PC-3 (cell line): ENCODE data around the gene NEFH. TPM values are rescaled to one million over a fixed set of nuclear protein-coding genes. Genes with fewer than 3 reads are reported as not detected.

Experiments
- ATAC-seq: fragments of 200-7000 bp; cut with Tn5 transposase; 2 replicates; pipeline ENCODE4 v1.9.1; 2020; ENCODE audit warnings: mild to moderate bottlenecking, moderate library complexity
- BruUV-seq: library from RNA; stranded (reverse); fragments of 400-500 nt; replicated peaks from 2 replicates; lab custom pipeline; 2021; lab: Mats Ljungman, UMichigan
- CTCF ChIA-PET: fragments of 300-600 bp; sonication (Branson Sonifier 250); formaldehyde crosslinking; loops from one replicate; lab custom pipeline; 2022; ENCODE audit warnings: antibody characterized with exemption; lab: Charles Lee
- POLR2A ChIA-PET: fragments of 300-600 bp; sonication (Branson Sonifier 250); formaldehyde crosslinking; loops from one replicate; lab custom pipeline; 2022; ENCODE audit warnings: antibody characterized with exemption; ENCODE audit not compliant: unreplicated experiment; lab: Charles Lee
- DNase-seq: peaks from one replicate; pipeline ENCODE4 v3.0.0-alpha.2; 2015
- H2AFZ ChIP-seq: fragments of 300-600 bp; sonication (generic); 2 replicates; pipeline ENCODE4 v1.6.0; 2016; ENCODE audit warnings: antibody characterized with exemption, low read length
- H3F3A ChIP-seq: fragments of 300-600 bp; sonication (generic); one replicate; pipeline ENCODE4 v1.6.0; 2017; ENCODE audit warnings: antibody characterized with exemption, low read length, control low read depth, mild to moderate bottlenecking; ENCODE audit not compliant: unreplicated experiment
- H3K27ac ChIP-seq: fragments of 300-600 bp; sonication (generic); 2 replicates; pipeline ENCODE4 v1.5.1; 2016; ENCODE audit warnings: mild to moderate bottlenecking, low read length
- H3K27me3 ChIP-seq: fragments of 300-600 bp; sonication (generic); 2 replicates; pipeline ENCODE4 v1.6.1; 2016; ENCODE audit warnings: low read length, mixed read lengths
- H3K36me3 ChIP-seq: fragments of 300-600 bp; sonication (generic); 2 replicates; pipeline ENCODE4 v1.6.1; 2016; ENCODE audit warnings: low read depth, mixed run types, low read length, mixed read lengths
- H3K4me1 ChIP-seq: fragments of 300-600 bp; sonication (generic); 2 replicates; pipeline ENCODE4 v1.5.1; 2016; ENCODE audit warnings: low read length; ENCODE audit not compliant: insufficient read depth
- H3K4me2 ChIP-seq: fragments of 300-600 bp; sonication (generic); 2 replicates; pipeline ENCODE4 v1.6.0; 2016; ENCODE audit warnings: low read length
- H3K4me3 ChIP-seq: fragments of 300-600 bp; sonication (generic); 2 replicates; pipeline ENCODE4 v1.5.1; 2016; ENCODE audit warnings: mild to moderate bottlenecking, low read length, mixed read lengths
- H3K79me2 ChIP-seq: fragments of 300-600 bp; sonication (generic); 2 replicates; pipeline ENCODE4 v1.6.1; 2017; ENCODE audit warnings: low read length, mixed read lengths
- H3K9ac ChIP-seq: fragments of 300-600 bp; sonication (generic); 2 replicates; pipeline ENCODE4 v1.6.0; 2016; ENCODE audit warnings: mild to moderate bottlenecking, low read length
- H3K9me2 ChIP-seq: fragments of 300-600 bp; sonication (generic); replicated peaks from 2 replicates; pipeline ENCODE4 v1.6.1; 2016; ENCODE audit warnings: mixed run types, low read length, mixed read lengths
- H3K9me3 ChIP-seq: fragments of 300-600 bp; sonication (generic); 2 replicates; pipeline ENCODE4 v1.6.1; 2016; ENCODE audit warnings: low read length, mixed read lengths
- H4K20me1 ChIP-seq: fragments of 300-600 bp; sonication (generic); 2 replicates; pipeline ENCODE4 v1.6.1; 2016; ENCODE audit warnings: low read length, mixed read lengths
- CTCF ChIP-seq: fragments of 300-600 bp; sonication (generic); conservative IDR thresholded peaks from 2 replicates; pipeline ENCODE4 v1.5.1; 2017; ENCODE audit warnings: antibody characterized with exemption, low read depth, mild to moderate bottlenecking, low read length
- EZH2 ChIP-seq: fragments of 300-600 bp; sonication (generic); IDR thresholded peaks from one replicate; pipeline ENCODE4 v1.6.1; 2017; ENCODE audit warnings: antibody characterized with exemption, mild to moderate bottlenecking, low read length; ENCODE audit not compliant: unreplicated experiment
- EZH2phosphoT487 ChIP-seq: fragments of 300-600 bp; sonication (generic); IDR thresholded peaks from 2 replicates; pipeline ENCODE4 v1.6.1; 2018; ENCODE audit warnings: mild to moderate bottlenecking, antibody characterized with exemption, low read length, borderline replicate concordance
- intact Hi-C: fragments of 100-400 bp; cut with micrococcal nuclease; formaldehyde crosslinking; loops from 2 replicates; pipeline ENCODE4 v1.9.0; 2023
- total RNA-seq: library from RNA; depleted of rRNA; stranded (reverse); fragments of >200 nt; gene quantifications from 2 replicates; pipeline ENCODE4 v1.2.3, GENCODE V29; 2014

Gene NEFH
- total RNA-seq, 1 experiment from 2014 or later = not detected

DNA sequence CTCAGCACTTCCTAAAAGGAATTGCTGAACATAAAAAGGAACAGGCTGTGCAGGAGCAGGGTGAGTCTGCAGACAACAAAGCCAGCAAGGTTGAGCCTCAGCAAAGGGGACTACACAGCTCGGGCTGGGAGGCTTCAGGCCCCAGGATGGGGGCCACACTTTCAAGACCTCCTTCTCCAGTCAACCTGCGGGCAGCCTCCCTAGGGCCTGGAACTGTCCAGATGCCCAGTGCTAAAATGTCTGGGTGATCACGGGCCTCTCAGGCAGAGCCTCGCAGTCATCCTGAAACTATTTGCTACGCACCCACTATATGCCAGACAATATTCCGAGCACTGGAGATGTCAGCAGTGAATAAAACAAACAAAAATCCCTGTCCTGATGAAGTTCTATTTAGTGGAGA lies 3.9 kb upstream of the NEFH start:
- ATAC-seq = no peak
- H3K27me3 ChIP-seq = 0 out of 2 replicates have a peak, but pooled peaks cover 3% of the 10 kb centered on the region

GRCh38 chr22:29477723-29478318 lies 2.2 kb upstream of the NEFH start:
- POLR2A ChIA-PET = no interaction called here
- no peak for DNase-seq
- no TSS peak for BruUV-seq
- no peaks in the 10 kb centered on the region for H3F3A ChIP-seq
- H3K4me2 ChIP-seq = no peak overlapping the region
- no peak for ATAC-seq
- no peak overlapping the region for H3K4me3 ChIP-seq
- H3K9ac ChIP-seq = no peak overlapping the region
- H3K36me3 ChIP-seq = no peaks in the 10 kb centered on the region
- no peak overlapping the region for H3K27ac ChIP-seq
- no peak for TF ChIP-seq CTCF
- TF ChIP-seq EZH2phosphoT487 = no peak
- TF ChIP-seq EZH2 = no peak
- CTCF ChIA-PET = no interaction called here
- H3K9me3 ChIP-seq = no peaks in the 10 kb centered on the region
- 0 out of 2 replicates have a peak, but pooled peaks cover 3% of the 10 kb centered on the region for H3K27me3 ChIP-seq
- H3K9me2 ChIP-seq = no peaks in the 10 kb centered on the region
- H2AFZ ChIP-seq = no peak overlapping the region
- intact Hi-C loops = no loop called here
- no peaks in the 10 kb centered on the region for H4K20me1 ChIP-seq
- H3K79me2 ChIP-seq = no peaks in the 10 kb centered on the region
- H3K4me1 ChIP-seq = no peaks in the 10 kb centered on the region

More for the DNA sequence above, 3.9 kb upstream of the NEFH start:
- intact Hi-C loops = no loop called here
- ChIA-PET CTCF (no interaction called here), POLR2A (no interaction called here)
- no peak overlapping the region for H3K9ac ChIP-seq
- no peaks in the 10 kb centered on the region for H3K36me3 ChIP-seq
- no peaks in the 10 kb centered on the region for H3K9me3 ChIP-seq
- H3K79me2 ChIP-seq = no peaks in the 10 kb centered on the region
- no peaks in the 10 kb centered on the region for H3K4me1 ChIP-seq
- no peak overlapping the region for H3K4me3 ChIP-seq
- TF ChIP-seq CTCF = no peak
- TF ChIP-seq EZH2 = no peak
- TF ChIP-seq EZH2phosphoT487 = no peak
- no peak overlapping the region for H3K4me2 ChIP-seq
- no peaks in the 10 kb centered on the region for H4K20me1 ChIP-seq
- no peak overlapping the region for H2AFZ ChIP-seq
- BruUV-seq = no TSS peak
- no peak for DNase-seq
- no peaks in the 10 kb centered on the region for H3F3A ChIP-seq
- no peak overlapping the region for H3K27ac ChIP-seq
- no peaks in the 10 kb centered on the region for H3K9me2 ChIP-seq
